ENCODE measurements around the gene KIF19.

Gene KIF19

DNA sequence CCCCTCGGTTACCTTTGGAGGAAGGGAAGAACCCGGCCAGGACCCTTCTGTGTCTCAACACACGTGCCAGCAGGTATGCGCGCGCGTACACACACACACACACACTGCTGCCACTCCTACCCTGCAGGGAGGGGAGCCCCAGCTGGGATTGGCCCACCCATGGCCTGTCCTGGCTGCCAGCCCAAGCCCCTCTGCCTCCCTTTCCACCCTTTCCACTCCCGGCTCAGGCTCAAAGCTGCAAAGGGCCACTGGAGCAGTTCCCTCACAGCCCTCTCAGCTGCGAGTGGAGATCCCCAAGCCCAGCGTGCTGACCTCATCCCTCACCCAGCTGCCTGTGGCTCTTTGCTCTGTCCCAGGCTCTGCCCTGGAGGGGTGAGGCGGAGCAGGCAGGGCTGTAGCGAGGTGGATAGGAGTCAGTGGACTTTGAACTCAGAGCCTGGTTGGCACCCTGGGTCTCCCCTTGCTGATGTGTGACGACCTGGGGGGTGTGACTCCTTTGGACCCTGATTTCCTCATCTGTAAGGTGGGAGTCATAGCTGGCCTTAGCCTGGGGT is 14.5 kb downstream of the KIF19 start:
- DNase-seq (ENCODE audit: low read depth in 1 of 2, low spot score in 1 of 2), result no peak
- TF ChIP-seq SPI1 (IDR thresholded peaks at IDR 0.05; ENCODE audit: borderline replicate concordance, low read depth) (no peak), GABPA (IDR thresholded peaks at IDR 0.05; ENCODE audit: low read depth) (no peak), POLR2AphosphoS5 (IDR thresholded peaks at IDR 0.05; ENCODE audit: low read depth) (no peak)
- TF ChIP-seq, protein P1, sequence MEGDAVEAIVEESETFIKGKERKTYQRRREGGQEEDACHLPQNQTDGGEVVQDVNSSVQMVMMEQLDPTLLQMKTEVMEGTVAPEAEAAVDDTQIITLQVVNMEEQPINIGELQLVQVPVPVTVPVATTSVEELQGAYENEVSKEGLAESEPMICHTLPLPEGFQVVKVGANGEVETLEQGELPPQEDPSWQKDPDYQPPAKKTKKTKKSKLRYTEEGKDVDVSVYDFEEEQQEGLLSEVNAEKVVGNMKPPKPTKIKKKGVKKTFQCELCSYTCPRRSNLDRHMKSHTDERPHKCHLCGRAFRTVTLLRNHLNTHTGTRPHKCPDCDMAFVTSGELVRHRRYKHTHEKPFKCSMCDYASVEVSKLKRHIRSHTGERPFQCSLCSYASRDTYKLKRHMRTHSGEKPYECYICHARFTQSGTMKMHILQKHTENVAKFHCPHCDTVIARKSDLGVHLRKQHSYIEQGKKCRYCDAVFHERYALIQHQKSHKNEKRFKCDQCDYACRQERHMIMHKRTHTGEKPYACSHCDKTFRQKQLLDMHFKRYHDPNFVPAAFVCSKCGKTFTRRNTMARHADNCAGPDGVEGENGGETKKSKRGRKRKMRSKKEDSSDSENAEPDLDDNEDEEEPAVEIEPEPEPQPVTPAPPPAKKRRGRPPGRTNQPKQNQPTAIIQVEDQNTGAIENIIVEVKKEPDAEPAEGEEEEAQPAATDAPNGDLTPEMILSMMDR (IDR thresholded peaks at IDR 0.05; ENCODE audit: insufficient read depth, low read length), result no peak
- TF ChIP-seq, protein P2, sequence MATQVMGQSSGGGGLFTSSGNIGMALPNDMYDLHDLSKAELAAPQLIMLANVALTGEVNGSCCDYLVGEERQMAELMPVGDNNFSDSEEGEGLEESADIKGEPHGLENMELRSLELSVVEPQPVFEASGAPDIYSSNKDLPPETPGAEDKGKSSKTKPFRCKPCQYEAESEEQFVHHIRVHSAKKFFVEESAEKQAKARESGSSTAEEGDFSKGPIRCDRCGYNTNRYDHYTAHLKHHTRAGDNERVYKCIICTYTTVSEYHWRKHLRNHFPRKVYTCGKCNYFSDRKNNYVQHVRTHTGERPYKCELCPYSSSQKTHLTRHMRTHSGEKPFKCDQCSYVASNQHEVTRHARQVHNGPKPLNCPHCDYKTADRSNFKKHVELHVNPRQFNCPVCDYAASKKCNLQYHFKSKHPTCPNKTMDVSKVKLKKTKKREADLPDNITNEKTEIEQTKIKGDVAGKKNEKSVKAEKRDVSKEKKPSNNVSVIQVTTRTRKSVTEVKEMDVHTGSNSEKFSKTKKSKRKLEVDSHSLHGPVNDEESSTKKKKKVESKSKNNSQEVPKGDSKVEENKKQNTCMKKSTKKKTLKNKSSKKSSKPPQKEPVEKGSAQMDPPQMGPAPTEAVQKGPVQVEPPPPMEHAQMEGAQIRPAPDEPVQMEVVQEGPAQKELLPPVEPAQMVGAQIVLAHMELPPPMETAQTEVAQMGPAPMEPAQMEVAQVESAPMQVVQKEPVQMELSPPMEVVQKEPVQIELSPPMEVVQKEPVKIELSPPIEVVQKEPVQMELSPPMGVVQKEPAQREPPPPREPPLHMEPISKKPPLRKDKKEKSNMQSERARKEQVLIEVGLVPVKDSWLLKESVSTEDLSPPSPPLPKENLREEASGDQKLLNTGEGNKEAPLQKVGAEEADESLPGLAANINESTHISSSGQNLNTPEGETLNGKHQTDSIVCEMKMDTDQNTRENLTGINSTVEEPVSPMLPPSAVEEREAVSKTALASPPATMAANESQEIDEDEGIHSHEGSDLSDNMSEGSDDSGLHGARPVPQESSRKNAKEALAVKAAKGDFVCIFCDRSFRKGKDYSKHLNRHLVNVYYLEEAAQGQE (IDR thresholded peaks at IDR 0.05; ENCODE audit: insufficient replicate concordance, low read depth), result no peak
- Histone ChIP-seq H3K27me3 (ENCODE audit: insufficient read depth, poor library complexity, severe bottlenecking) (peaks cover 10% of the 10 kb centered on the region), H3K4me3 (replicated peaks; ENCODE audit: insufficient read depth, low read length) (no peak overlapping the region), H3K27ac (replicated peaks) (no peak overlapping the region)

DNA sequence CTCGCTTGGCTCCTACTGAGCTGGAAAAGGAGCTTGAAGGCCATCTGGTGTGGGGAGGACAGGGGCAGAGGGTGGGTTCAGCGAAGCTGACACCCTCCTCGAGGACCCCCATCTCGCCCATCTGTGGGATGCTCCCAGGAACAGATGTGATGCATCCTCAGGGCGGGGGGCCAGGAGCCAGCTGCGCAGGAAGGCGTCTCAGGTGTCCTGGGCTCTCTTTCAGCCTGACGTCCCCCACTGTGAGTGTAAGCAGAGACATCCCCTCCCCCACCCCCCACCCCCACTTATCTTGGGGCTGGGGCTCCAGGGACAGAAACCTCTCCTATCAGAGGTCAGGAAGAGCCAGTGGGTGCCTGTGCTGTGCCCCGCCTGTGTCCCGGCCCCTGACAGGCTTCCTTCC is 16.2 kb downstream of the KIF19 start:
- peaks cover 6% of the 10 kb centered on the region for H3K27me3 ChIP-seq (ENCODE audit: insufficient read depth, poor library complexity, severe bottlenecking)
- no peak for DNase-seq (ENCODE audit: low read depth in 1 of 2, low spot score in 1 of 2)
- no peak overlapping the region for H3K4me3 ChIP-seq (replicated peaks; ENCODE audit: insufficient read depth, low read length)
- no peak for TF ChIP-seq SPI1 (IDR thresholded peaks at IDR 0.05; ENCODE audit: borderline replicate concordance, low read depth)
- no peak for TF ChIP-seq POLR2AphosphoS5 (IDR thresholded peaks at IDR 0.05; ENCODE audit: low read depth)
- TF ChIP-seq, protein P1 (IDR thresholded peaks at IDR 0.05; ENCODE audit: insufficient read depth, low read length), result no peak
- TF ChIP-seq, protein P2 (IDR thresholded peaks at IDR 0.05; ENCODE audit: insufficient replicate concordance, low read depth), result no peak
- H3K27ac ChIP-seq (replicated peaks), result no peak overlapping the region

DNA sequence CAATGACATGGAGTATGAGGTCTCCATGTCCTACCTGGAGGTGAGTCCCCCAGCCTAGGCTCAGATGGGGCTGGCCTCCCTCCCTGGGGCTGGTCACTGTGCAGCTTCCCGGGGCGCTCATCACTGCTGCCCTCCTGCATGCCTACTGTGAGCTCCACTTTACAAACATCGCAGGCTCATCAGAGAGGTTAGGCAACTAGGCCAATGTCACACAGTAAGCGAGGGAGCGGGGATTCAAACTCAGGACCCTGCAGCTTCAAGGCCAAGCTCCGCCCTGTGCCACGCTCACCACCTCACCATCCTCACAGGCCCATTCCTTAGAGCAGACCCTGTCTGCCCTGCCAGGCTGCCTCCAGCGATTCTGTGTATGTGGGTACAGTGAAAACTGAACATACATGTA is 17.1 kb downstream of the KIF19 start:
- TF ChIP-seq GABPA (IDR thresholded peaks at IDR 0.05; ENCODE audit: low read depth) (no peak), SPI1 (IDR thresholded peaks at IDR 0.05; ENCODE audit: borderline replicate concordance, low read depth) (no peak), POLR2AphosphoS5 (IDR thresholded peaks at IDR 0.05; ENCODE audit: low read depth) (no peak)
- TF ChIP-seq, protein P1 (IDR thresholded peaks at IDR 0.05; ENCODE audit: insufficient read depth, low read length), result no peak
- TF ChIP-seq, protein P2 (IDR thresholded peaks at IDR 0.05; ENCODE audit: insufficient replicate concordance, low read depth), result no peak
- Histone ChIP-seq H3K27me3 (ENCODE audit: insufficient read depth, poor library complexity, severe bottlenecking) (peaks cover 8% of the 10 kb centered on the region), H3K4me3 (replicated peaks; ENCODE audit: insufficient read depth, low read length) (no peak overlapping the region), H3K27ac (replicated peaks) (no peak overlapping the region)
- no peak for DNase-seq (ENCODE audit: low read depth in 1 of 2, low spot score in 1 of 2)
